GM19468 (cell line): ENCODE data around the gene PTGDR2.

Experiments
- ATAC-seq: cut with Tn5 transposase; IDR thresholded peaks from one replicate; pipeline ENCODE4 v1.9.1; 2021; ENCODE audit warnings: mild to moderate bottlenecking, moderate library complexity, moderate number of reproducible peaks; ENCODE audit not compliant: unreplicated experiment; ENCODE audit errors: extremely low read depth

PTGDR2 gene

GRCh38 chr11:60855726-60856633 lies at the start of gene PTGDR2:
PTGDR2 (minus strand) TSS chr11:60855950; CDS start chr11:60853722, 2,228 bp downstream.
- no peak for ATAC-seq

DNA sequence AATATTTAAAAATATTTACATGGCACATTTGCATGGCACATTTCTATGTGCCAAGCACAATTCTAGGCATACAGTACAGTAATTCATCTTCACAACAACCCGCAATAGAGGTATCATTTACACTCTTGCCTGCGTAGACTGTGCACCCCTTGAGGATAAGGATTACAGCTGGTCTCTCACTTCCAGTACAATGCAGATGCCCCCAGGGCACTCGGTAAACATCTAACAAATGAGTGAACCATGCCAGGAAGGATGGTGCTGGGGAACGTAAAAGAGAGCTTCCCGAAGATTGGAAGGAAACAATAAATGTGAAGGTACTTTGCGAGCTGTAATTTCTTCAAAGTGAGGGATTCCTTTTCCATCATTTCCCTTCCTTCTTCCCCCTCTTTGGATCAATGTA lies 49.3 kb upstream of the PTGDR2 start:
- ATAC-seq, result no peak

DNA sequence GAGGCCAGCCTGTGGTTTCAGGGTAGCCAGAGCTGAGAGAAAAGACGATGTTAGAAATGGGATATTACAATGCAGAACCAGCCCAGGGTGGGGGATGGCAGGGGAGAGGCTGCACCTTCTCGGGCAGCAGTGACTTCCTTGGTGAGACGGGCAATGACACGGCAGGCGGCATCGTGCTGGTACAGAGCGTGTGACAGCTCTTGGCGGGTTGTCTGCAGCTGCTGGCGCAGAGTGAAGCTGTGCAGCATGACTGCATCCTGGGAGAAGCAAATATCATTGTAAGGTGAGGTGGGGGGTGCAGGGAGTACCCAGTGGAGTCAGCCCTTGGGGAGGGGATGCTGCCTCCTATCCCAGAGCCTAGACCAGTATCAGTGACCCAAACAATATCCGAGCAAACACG lies 46.9 kb upstream of the PTGDR2 start:
- ATAC-seq, result no peak

- ATAC-seq, result no peak
Observed at GRCh38 chr11:60900673-60901404, 45.1 kb upstream of the PTGDR2 start.

GRCh38 chr11:60899977-60900376 lies 44.2 kb upstream of the PTGDR2 start:
- no peak for ATAC-seq

DNA sequence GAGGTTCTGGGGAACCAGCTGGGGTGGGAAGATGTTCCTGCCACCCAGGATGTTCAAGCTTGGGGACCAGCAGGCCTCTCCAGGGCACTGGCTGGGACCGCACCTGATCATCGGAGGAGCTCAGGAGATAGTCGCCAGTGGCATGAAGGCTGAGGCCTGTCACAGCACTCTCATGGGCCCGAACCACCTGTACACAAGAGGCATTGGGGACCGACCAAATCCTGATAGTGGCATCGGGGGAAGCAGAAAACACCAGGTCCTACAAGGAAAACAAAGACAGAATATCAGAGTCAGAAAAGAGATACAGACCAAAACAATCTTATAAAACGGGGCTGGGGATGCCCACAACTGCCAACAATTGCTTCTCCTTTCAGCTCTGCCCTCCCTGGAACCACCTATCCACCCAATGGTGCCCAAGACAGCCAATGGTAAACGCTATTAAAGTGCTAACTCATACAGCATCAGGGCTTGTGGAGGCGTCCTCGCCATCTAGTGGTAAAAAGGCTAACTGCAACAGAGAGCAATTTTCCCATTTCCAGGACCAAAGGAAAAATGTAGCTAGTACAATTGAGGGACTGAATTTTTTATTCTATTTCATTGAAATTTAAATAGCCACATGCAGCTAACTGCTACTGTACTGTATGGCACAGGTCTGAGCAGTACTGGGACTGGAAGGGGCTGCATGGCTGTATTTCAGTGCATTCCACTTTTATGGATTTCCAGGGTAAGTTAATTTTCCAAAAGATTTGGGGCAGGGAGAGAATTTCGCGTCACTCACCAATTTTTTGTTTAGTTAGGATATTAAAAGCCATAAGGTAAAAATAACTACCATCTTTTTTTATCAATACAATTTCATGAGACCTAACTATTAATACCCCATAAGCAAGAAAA lies 43.5 kb upstream of the PTGDR2 start:
- no peak for ATAC-seq

DNA sequence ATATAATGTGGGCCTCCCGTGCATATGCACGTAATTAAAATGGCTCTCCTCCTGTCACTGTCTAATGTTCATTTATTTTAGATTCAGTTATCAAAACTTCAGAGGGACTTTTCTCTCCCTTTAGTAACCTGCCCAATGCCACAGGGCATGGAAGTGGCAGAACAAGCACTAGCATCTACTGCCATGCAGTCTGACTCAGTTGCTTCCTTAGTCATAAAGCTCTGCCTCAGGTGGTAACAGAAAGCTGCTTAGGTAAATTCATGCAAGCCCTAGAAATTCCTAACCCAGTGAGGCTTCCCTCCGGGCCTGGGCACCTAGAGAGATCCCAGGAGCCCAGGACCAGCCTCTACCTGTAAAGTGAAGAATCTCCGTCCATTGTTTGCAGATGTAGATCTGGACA lies 41.7 kb upstream of the PTGDR2 start:
- ATAC-seq, result no peak

DNA sequence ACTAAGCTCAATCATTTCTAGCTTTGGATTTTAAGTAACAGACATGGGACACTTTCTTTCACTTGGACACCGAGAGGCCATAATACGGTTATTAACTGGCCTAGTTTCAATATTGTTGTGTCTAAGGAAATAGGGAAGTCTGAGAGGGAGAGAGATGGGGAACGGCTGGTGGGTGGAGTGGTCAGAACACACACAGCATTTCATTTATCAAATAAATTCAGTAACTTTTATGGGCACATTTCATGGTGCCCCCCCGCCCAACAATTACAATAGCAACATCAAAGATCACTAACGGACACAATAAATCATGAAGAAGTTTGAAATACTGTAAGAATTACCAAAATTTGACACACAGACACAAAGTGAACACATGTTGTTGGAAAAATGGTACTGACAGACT lies 39.9 kb upstream of the PTGDR2 start:
- ATAC-seq, result no peak

- no peak for ATAC-seq
Observed at GRCh38 chr11:60891103-60891741, 35.5 kb upstream of the PTGDR2 start.

- ATAC-seq, result no peak
Observed at GRCh38 chr11:60890696-60891095, 34.9 kb upstream of the PTGDR2 start.

DNA sequence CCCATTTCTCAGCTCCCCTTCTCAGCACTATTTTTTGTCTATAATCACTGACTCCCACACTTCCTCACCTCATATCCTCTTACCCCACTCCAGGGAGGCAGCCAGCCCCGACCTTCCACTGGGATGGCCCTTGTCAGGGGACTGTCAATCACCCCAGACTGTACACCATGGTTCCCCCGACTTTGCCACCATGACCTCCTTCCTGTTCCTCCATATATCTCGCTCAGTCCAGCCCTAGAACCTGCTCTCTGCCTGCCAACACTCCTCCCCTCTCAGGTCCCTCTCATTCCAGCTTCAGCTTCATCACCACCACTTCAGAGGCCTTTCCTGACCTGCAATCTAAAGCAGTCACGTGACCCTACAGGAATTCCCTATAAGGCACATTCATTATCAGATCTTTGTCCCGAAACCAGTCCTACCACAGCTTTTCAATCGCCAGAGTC lies 34.1 kb upstream of the PTGDR2 start:
- no peak for ATAC-seq

DNA sequence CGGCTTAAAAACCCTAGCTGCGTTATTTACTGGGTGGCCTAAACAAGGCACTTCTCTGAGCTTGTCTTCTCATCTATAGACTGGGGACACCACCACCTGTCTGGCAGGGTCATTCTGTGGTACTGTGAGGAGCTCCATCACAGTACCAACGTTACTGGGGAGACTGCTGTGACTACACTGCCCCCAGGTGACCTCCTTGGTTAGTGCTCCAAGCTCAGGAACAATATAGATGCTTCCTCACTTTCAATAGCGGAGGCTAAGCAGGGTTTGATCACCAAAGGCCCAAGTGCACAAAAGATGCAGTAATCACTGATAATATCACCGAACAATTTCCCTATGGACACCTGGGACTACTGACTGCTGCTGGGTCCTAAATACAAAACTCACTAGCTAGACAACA lies 31.8 kb upstream of the PTGDR2 start:
- ATAC-seq, result no peak

GRCh38 chr11:60880643-60881282 lies 25.0 kb upstream of the PTGDR2 start:
- no peak for ATAC-seq

GRCh38 chr11:60879971-60880588 lies 24.3 kb upstream of the PTGDR2 start:
- ATAC-seq, result no peak

GRCh38 chr11:60879104-60879503 lies 23.4 kb upstream of the PTGDR2 start:
- no peak for ATAC-seq

DNA sequence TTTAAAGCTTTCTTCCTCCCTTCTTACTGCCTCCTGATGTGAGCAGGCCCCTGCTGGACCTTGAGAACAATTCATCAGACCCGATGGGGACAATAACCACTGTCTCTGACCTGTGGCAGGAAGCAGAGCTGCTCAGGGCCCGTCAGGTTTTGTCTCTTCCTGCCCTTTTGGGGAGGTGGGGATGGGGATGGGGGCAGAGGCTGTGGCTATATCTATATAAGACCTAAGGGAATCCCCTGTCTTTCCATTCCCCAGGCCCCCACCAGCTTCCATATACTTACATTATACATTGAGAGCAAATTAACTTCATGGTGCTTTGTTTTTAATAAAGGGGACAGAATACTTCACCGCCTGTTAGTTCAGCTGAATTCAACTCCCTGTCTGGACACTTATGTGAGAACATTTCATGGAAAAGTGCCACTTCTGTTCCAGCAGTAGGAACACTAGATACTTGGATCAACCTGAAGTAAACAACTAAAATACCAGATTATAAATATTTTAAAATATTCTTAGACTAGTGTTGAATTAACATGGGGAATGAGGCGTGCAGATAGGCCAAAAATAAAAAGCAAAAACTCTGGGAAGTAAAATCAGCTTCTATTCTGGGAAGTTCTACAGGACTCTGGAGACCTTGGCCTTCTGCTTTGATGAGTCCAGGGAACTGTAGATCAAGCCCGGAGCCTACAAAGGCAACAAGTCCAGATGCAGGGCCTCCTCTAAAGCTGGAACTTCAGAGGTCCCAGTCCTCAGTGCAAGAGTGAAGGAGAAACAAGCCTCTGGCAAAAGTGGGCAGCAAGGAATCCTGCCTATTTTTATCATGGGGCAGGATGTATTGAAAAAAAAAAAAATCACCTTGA lies 22.7 kb upstream of the PTGDR2 start:
- no peak for ATAC-seq

- no peak for ATAC-seq
Observed at GRCh38 chr11:60876168-60876485, 20.4 kb upstream of the PTGDR2 start.
